Left kidney (tissue), 2 donors: ENCODE results near the gene SLC22A17. TPM values are rescaled to one million over a fixed set of nuclear protein-coding genes. Genes with fewer than 3 reads are reported as not detected.

ENCODE experiments used
- DNase-seq: peaks from one replicate; pipeline ENCODE4 v3.0.0-alpha.2; 2013
- polyA plus RNA-seq: library from polyadenylated mRNA; unstranded; fragments of 120-200 nt; gene quantifications from one replicate; pipeline ENCODE4 v1.2.1, GENCODE V29; 2013; ENCODE audit not compliant: insufficient read length

The SLC22A17 gene
- polyA plus RNA-seq, 1 donor = 62.4 TPM

DNA sequence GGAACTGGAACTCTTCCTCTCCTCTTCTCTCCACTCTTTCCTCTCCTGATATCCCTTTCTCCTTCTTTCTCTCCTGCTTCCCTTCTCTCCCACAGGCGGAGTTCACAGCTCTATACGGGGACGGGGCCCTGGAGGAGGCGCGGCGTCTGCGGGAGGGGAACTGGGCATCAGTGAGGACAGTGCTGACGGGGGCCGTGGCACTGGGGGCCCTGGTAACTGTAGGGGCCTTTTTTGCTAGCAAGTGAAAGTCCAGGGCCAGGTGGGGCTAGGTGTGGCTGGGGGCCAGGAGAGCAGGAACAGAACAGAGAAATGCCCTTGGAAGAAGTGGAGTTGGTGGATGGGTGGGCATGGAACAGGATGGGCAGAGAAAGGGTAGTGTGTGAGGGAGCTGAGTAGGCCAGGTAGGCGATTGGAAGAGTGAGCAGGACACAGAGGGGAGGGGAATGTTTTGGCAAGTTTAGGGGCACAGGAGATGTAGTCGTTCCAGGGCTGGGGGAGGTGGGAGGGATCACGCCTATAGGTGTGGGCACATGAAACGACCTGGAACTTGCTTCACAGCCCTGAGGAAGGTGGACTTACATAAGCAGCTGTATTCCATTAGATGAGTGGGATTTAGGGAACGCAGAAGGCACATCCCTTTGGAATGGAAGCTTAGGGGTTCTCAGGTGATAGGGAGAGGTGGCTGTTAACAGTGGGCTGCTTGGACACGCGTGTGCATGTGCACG, 43.8 kb downstream of the SLC22A17 start:
- no peak for DNase-seq

DNA sequence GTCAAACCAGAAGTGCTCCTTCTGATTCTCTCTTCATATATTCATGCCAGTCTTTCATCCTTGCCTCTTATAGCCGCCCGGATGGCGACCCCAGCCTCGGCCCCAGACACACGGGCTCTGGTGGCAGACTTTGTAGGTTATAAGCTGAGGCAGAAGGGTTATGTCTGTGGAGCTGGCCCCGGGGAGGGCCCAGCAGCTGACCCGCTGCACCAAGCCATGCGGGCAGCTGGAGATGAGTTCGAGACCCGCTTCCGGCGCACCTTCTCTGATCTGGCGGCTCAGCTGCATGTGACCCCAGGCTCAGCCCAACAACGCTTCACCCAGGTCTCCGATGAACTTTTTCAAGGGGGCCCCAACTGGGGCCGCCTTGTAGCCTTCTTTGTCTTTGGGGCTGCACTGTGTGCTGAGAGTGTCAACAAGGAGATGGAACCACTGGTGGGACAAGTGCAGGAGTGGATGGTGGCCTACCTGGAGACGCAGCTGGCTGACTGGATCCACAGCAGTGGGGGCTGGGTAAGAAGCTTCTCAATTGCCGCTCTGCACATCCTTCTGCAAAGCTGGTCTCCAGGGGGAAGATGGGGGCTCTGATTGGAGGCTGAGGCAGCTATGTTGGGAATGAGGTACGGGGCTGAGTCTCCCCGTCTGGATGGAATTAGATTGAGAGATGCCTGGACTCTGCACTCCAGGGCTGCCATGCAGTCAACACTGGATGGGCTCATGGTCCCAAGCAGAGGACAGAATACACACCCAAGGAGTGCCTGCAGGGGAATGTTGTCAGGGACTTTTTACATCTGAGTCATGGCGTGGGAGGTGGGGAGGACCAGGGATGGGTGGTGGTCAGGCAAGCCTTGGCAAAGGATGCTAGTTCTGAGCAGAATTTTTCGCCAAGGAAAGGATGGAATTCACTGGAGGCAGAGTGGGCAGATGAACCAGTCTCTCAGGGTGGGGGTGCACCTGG, 44.7 kb downstream of the SLC22A17 start:
- DNase-seq = no peak

DNA sequence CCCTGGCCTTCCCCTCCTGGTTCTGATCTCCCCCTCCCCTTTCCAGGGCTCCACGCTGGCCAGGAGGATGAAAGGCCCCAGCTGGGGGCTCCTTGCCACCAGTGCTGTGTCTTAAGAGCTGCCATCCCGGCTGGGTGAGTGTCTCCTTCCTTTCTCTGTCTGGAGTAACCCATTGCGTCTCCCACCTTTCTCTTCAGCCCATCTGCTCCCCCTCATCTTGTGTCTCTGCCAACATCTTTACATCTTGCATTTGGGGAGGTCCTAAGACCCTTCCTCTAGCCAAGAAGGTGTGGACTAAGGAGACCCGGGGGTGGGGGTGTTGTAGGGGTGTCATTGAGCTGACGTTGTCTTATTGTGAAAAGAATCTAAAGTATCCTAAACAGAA, 45.5 kb downstream of the SLC22A17 start:
- DNase-seq = no peak

GRCh38 chr14:23306412-23307145, 46.1 kb downstream of the SLC22A17 start, which contains the start of gene BCL2L2:
Gene BCL2L2 (plus strand): TSS chr14:23306833. CDS start chr14:23307768, 935 bp downstream.
- peak; percentile 93 for DNase-seq

DNA sequence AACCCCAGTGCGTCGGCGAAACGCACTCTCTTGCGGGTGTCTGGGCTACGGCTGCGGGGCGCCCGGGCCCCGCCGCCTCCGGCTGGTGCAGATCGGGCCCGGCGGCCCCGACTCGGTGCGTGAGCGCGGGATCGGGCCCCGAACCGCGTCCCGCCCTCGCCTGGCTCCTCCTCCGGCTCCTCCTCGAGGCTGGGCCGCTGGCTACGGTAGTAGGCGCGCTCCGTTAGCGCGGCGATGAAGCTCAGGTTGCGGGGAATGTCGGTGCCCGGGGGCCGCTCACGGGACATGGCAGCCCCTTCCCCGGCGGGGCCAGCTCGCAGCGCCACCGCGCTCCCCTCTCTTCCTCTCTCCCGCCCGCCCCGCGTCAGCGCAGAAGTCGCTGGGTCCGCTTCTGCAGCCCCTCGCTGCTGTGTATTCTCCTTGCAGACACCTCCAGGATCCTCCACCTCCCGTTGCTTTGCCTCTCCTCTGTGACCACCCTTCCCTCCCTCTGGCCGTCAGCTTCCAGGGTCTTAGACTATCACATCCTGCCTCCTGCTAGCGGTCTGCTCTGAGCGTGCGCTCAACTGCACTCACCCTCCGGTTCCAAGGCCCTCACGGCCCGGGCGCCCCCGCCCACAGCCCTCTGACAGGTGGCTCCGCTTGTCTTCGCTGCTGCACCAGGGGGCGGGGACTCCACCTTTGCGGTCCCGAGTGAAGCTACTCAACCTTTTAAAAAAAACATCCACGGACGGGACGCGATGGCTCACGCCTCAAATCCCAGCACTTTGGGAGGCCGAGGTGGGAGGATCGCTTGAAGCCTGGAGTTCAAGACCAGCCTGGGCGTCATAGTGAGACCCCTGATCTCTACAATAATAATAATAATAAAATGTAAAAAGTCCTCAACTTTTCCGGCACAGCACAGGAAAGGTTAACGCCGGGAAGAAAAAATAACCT, 50.1 kb downstream of the SLC22A17 start, which contains the start of gene PPP1R3E:
PPP1R3E (minus strand) TSS at position 570 of the 936 bp plus-strand sequence; CDS start at position 287, 283 bp downstream.
- DNase-seq = peak; percentile 46

GRCh38 chr14:23301969-23302289, 50.8 kb downstream of the SLC22A17 start:
- no peak for DNase-seq

- DNase-seq = peak; percentile 98
Measured at GRCh38 chr14:23301288-23301968, 51.3 kb downstream of the SLC22A17 start.

DNA sequence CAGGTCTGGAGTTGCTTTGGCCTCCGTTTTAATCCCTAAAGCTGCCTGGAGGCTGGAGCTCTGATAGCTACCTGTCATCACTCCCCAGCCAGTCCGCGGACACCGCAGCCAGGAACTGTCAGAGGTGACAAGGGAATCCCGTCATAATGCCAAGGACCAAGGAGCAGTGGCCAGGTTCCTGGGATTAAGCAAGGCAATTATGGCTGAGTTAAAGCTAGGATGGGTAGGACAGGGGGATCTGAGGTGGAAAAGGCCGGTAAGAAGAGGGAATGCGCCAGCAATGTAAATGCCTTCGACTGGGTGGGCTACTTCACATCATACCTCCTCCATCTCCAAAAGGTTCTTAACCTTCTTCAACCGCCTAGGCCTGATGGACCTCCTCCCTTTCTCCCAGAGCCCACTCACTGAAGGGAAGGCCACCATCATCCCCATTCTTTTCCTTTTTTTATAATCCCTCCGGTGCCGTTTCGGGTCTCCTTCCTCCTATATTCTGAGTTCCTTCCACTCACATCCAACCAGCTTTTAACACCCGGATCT, 51.9 kb downstream of the SLC22A17 start:
- no peak for DNase-seq

- DNase-seq = no peak
Measured at GRCh38 chr14:23299986-23300686, 52.6 kb downstream of the SLC22A17 start.

DNA sequence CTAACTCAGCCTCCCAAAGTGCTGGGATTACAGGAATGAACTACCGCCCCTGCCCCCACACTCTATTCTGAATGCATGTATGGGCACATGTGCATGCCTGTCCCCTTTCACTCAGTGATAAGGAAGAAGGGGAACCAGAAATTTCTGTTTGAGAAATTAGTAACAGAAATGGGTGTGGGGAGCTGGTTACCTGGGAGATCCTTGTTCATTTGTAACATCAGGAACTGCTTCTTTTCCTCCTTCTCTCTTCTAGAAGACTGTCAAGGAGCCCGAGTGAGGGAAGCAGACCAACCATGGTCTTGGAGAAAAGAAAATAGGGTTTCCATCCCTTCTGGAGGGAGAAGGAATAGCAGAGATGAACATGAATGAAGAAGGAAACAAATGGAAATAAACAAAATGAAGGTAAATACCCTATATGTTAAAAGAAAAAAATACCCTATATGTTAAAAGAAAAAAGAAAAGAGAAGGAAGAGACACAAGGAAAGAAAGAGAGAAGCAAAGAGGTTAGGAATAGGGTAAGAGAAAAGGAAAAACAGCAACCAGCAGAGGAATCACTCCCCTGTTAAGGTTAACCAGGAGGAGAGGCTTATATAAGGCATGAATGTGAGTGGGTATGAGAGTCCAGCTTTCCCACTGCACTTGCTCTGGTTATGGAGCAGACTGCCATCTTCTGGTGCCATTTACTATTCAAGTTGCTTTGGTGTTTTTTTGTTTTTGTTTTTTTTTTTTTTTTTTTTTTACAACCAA, 53.3 kb downstream of the SLC22A17 start:
- peak; percentile 40 for DNase-seq

GRCh38 chr14:23297611-23298277, 54.9 kb downstream of the SLC22A17 start:
- no peak for DNase-seq

DNA sequence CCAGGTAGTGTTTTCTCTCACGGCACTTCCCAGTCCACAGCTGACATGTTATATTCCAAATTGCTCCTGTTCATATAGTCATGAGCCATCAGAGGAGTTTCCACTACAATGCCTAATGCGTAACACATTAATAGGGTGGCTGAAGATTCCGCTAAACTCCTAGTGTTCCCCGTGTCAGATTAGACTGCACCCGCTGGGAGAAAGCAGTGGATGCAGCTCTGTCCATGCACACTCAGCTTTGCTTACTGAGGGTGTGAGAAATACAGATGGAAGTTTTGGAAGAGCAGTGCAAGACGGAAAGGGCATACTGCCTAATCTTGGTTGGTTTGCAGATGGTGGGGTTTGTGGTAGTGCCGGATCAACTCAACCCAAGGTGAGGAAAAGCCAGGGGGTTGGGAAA, 55.6 kb downstream of the SLC22A17 start:
- DNase-seq = no peak

Other genes with a start within 250 kb of the SLC22A17 start
- gene CIROP, start 247.9 kb downstream of the SLC22A17 start, polyA plus RNA-seq = not detected
- 0.08 TPM for gene CEBPE, start 233.6 kb downstream of the SLC22A17 start, polyA plus RNA-seq
- gene SLC7A8, start 169.2 kb downstream of the SLC22A17 start, polyA plus RNA-seq = 92.4 TPM
- 2.3 TPM for gene RNF212B, start 115.0 kb downstream of the SLC22A17 start, polyA plus RNA-seq
- 28.0 TPM for gene HOMEZ, start 66.8 kb downstream of the SLC22A17 start, polyA plus RNA-seq
- gene PPP1R3E, start 50.0 kb downstream of the SLC22A17 start, polyA plus RNA-seq = 42.5 TPM
- gene BCL2L2, start 46.1 kb downstream of the SLC22A17 start, polyA plus RNA-seq = 50.6 TPM
- 309 TPM for gene PABPN1, start 31.4 kb downstream of the SLC22A17 start, polyA plus RNA-seq
- gene EFS, start 12.3 kb upstream of the SLC22A17 start, polyA plus RNA-seq = 35.4 TPM
- gene IL25, start 19.9 kb upstream of the SLC22A17 start, polyA plus RNA-seq = not detected
- 1.0 TPM for gene CMTM5, start 24.2 kb upstream of the SLC22A17 start, polyA plus RNA-seq
- 0.13 TPM for gene MYH6, start 55.4 kb upstream of the SLC22A17 start, polyA plus RNA-seq
- 0.32 TPM for gene MYH7, start 82.8 kb upstream of the SLC22A17 start, polyA plus RNA-seq
- gene NGDN, start 116.8 kb upstream of the SLC22A17 start, polyA plus RNA-seq = 69.7 TPM
- gene ZFHX2, start 198.9 kb upstream of the SLC22A17 start, polyA plus RNA-seq = 9.6 TPM
- gene THTPA, start 203.4 kb upstream of the SLC22A17 start, polyA plus RNA-seq = 19.4 TPM
- 99.6 TPM for gene AP1G2, start 214.9 kb upstream of the SLC22A17 start, polyA plus RNA-seq
- gene JPH4, start 225.9 kb upstream of the SLC22A17 start, polyA plus RNA-seq = 8.9 TPM